PC-3 (cell line): ENCODE data around the gene TUBGCP2. TPM values are rescaled to one million over a fixed set of nuclear protein-coding genes. Genes with fewer than 3 reads are reported as not detected.

ENCODE experiments used
- ATAC-seq: fragments of 200-7000 bp; cut with Tn5 transposase; 2 replicates; pipeline ENCODE4 v1.9.1; 2020; ENCODE audit warnings: mild to moderate bottlenecking, moderate library complexity
- BruUV-seq: library from RNA; stranded (reverse); fragments of 400-500 nt; replicated peaks from 2 replicates; lab custom pipeline; 2021; lab: Mats Ljungman, UMichigan
- CTCF ChIA-PET: fragments of 300-600 bp; sonication (Branson Sonifier 250); formaldehyde crosslinking; loops from one replicate; lab custom pipeline; 2022; ENCODE audit warnings: antibody characterized with exemption; lab: Charles Lee
- POLR2A ChIA-PET: fragments of 300-600 bp; sonication (Branson Sonifier 250); formaldehyde crosslinking; loops from one replicate; lab custom pipeline; 2022; ENCODE audit warnings: antibody characterized with exemption; ENCODE audit not compliant: unreplicated experiment; lab: Charles Lee
- DNase-seq: peaks from one replicate; pipeline ENCODE4 v3.0.0-alpha.2; 2015
- H2AFZ ChIP-seq: fragments of 300-600 bp; sonication (generic); 2 replicates; pipeline ENCODE4 v1.6.0; 2016; ENCODE audit warnings: antibody characterized with exemption, low read length
- H3F3A ChIP-seq: fragments of 300-600 bp; sonication (generic); one replicate; pipeline ENCODE4 v1.6.0; 2017; ENCODE audit warnings: antibody characterized with exemption, low read length, control low read depth, mild to moderate bottlenecking; ENCODE audit not compliant: unreplicated experiment
- H3K27ac ChIP-seq: fragments of 300-600 bp; sonication (generic); 2 replicates; pipeline ENCODE4 v1.5.1; 2016; ENCODE audit warnings: mild to moderate bottlenecking, low read length
- H3K27me3 ChIP-seq: fragments of 300-600 bp; sonication (generic); 2 replicates; pipeline ENCODE4 v1.6.1; 2016; ENCODE audit warnings: low read length, mixed read lengths
- H3K36me3 ChIP-seq: fragments of 300-600 bp; sonication (generic); 2 replicates; pipeline ENCODE4 v1.6.1; 2016; ENCODE audit warnings: low read depth, mixed run types, low read length, mixed read lengths
- H3K4me1 ChIP-seq: fragments of 300-600 bp; sonication (generic); 2 replicates; pipeline ENCODE4 v1.5.1; 2016; ENCODE audit warnings: low read length; ENCODE audit not compliant: insufficient read depth
- H3K4me2 ChIP-seq: fragments of 300-600 bp; sonication (generic); 2 replicates; pipeline ENCODE4 v1.6.0; 2016; ENCODE audit warnings: low read length
- H3K4me3 ChIP-seq: fragments of 300-600 bp; sonication (generic); 2 replicates; pipeline ENCODE4 v1.5.1; 2016; ENCODE audit warnings: mild to moderate bottlenecking, low read length, mixed read lengths
- H3K79me2 ChIP-seq: fragments of 300-600 bp; sonication (generic); 2 replicates; pipeline ENCODE4 v1.6.1; 2017; ENCODE audit warnings: low read length, mixed read lengths
- H3K9ac ChIP-seq: fragments of 300-600 bp; sonication (generic); 2 replicates; pipeline ENCODE4 v1.6.0; 2016; ENCODE audit warnings: mild to moderate bottlenecking, low read length
- H3K9me2 ChIP-seq: fragments of 300-600 bp; sonication (generic); replicated peaks from 2 replicates; pipeline ENCODE4 v1.6.1; 2016; ENCODE audit warnings: mixed run types, low read length, mixed read lengths
- H3K9me3 ChIP-seq: fragments of 300-600 bp; sonication (generic); 2 replicates; pipeline ENCODE4 v1.6.1; 2016; ENCODE audit warnings: low read length, mixed read lengths
- H4K20me1 ChIP-seq: fragments of 300-600 bp; sonication (generic); 2 replicates; pipeline ENCODE4 v1.6.1; 2016; ENCODE audit warnings: low read length, mixed read lengths
- CTCF ChIP-seq: fragments of 300-600 bp; sonication (generic); conservative IDR thresholded peaks from 2 replicates; pipeline ENCODE4 v1.5.1; 2017; ENCODE audit warnings: antibody characterized with exemption, low read depth, mild to moderate bottlenecking, low read length
- EZH2 ChIP-seq: fragments of 300-600 bp; sonication (generic); IDR thresholded peaks from one replicate; pipeline ENCODE4 v1.6.1; 2017; ENCODE audit warnings: antibody characterized with exemption, mild to moderate bottlenecking, low read length; ENCODE audit not compliant: unreplicated experiment
- EZH2phosphoT487 ChIP-seq: fragments of 300-600 bp; sonication (generic); IDR thresholded peaks from 2 replicates; pipeline ENCODE4 v1.6.1; 2018; ENCODE audit warnings: mild to moderate bottlenecking, antibody characterized with exemption, low read length, borderline replicate concordance
- intact Hi-C: fragments of 100-400 bp; cut with micrococcal nuclease; formaldehyde crosslinking; loops from 2 replicates; pipeline ENCODE4 v1.9.0; 2023
- total RNA-seq: library from RNA; depleted of rRNA; stranded (reverse); fragments of >200 nt; gene quantifications from 2 replicates; pipeline ENCODE4 v1.2.3, GENCODE V29; 2014

Gene TUBGCP2
- total RNA-seq, 1 experiment from 2014 or later = 72.9 TPM

- H3K4me2 ChIP-seq = no peak overlapping the region
- H3F3A ChIP-seq = no peaks in the 10 kb centered on the region
- CTCF ChIA-PET = no interaction called here
- no peaks in the 10 kb centered on the region for H3K79me2 ChIP-seq
- no peak overlapping the region for H3K9ac ChIP-seq
- no peak overlapping the region for H2AFZ ChIP-seq
- BruUV-seq = no TSS peak
- no peaks in the 10 kb centered on the region for H3K9me2 ChIP-seq
- DNase-seq (no peak), ATAC-seq (no peak)
- no peaks in the 10 kb centered on the region for H3K9me3 ChIP-seq
- H3K36me3 ChIP-seq = no peaks in the 10 kb centered on the region
- H3K4me1 ChIP-seq = no peaks in the 10 kb centered on the region
- intact Hi-C loops = no loop called here
- POLR2A ChIA-PET = no interaction called here
- TF ChIP-seq EZH2 (no peak), EZH2phosphoT487 (no peak), CTCF (no peak)
- H3K4me3 ChIP-seq = no peak overlapping the region
- peaks cover 12% of the 10 kb centered on the region for H3K27me3 ChIP-seq
- no peak overlapping the region for H3K27ac ChIP-seq
- no peaks in the 10 kb centered on the region for H4K20me1 ChIP-seq
Observed at GRCh38 chr10:133231244-133231945, 77.3 kb downstream of the TUBGCP2 start.

DNA sequence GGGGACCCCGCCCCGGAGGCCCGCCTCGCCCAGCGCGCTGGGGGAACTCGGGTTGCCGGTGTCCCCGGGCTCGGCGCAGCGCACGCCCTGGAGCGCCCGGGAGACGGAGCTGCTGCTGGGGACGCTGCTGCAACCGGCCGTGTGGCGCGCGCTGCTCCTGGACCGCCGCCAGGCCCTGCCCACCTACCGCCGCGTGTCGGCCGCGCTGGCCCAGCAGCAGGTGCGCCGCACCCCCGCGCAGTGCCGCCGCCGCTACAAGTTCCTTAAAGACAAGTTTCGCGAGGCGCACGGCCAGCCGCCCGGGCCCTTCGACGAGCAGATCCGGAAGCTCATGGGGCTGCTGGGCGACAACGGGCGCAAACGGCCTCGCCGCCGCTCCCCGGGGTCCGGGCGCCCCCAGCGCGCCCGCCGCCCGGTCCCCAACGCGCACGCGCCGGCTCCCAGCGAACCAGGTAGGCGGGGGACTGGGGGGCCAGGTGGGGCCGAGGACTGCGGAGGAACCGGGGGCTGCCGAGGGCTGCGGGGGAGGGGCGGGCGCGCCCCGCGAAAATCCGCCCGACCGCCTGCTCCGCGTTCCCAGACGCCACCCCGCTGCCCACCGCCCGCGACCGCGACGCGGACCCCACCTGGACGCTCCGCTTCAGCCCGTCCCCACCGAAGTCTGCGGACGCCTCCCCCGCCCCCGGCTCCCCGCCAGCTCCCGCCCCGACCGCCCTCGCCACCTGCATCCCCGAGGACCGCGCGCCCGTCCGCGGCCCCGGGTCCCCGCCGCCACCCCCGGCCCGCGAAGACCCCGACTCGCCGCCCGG is 78.1 kb downstream of the TUBGCP2 start:
- Histone ChIP-seq H3K4me2 (no peak overlapping the region), H3K79me2 (no peaks in the 10 kb centered on the region), H3K27ac (no peak overlapping the region), H3K27me3 (0 out of 2 replicates have a peak, but pooled peaks cover 7% of the 10 kb centered on the region), H3F3A (no peaks in the 10 kb centered on the region), H3K4me3 (no peak overlapping the region), H3K9me3 (no peaks in the 10 kb centered on the region), H2AFZ (no peak overlapping the region), H3K9me2 (no peaks in the 10 kb centered on the region), H3K4me1 (no peaks in the 10 kb centered on the region), H3K9ac (no peak overlapping the region), H3K36me3 (no peaks in the 10 kb centered on the region), H4K20me1 (no peaks in the 10 kb centered on the region)
- CTCF ChIA-PET = no interaction called here
- no peak for DNase-seq
- BruUV-seq = no TSS peak
- POLR2A ChIA-PET = no interaction called here
- TF ChIP-seq EZH2phosphoT487 (no peak), CTCF (no peak), EZH2 (no peak)
- intact Hi-C loops = no loop called here
- no peak for ATAC-seq

GRCh38 chr10:133230044-133230361 is 78.7 kb downstream of the TUBGCP2 start, which contains the start of gene UTF1:
TSS of gene UTF1 (plus strand) at chr10:133230217. CDS start at chr10:133230289, 72 bp downstream.
- Histone ChIP-seq H3K79me2 (no peaks in the 10 kb centered on the region), H3K36me3 (no peaks in the 10 kb centered on the region), H3K27me3 (0 out of 2 replicates have a peak, but pooled peaks cover 7% of the 10 kb centered on the region), H3K4me3 (no peak within 1 kb of the TSS), H3K4me2 (no peak within 1 kb of the TSS), H3K27ac (no peak within 1 kb of the TSS), H3F3A (no peaks in the 10 kb centered on the region), H3K9me2 (no peaks in the 10 kb centered on the region), H4K20me1 (no peaks in the 10 kb centered on the region), H3K9me3 (no peaks in the 10 kb centered on the region), H3K4me1 (no peaks in the 10 kb centered on the region), H2AFZ (no peak within 1 kb of the TSS), H3K9ac (no peak within 1 kb of the TSS)
- CTCF ChIA-PET = no interaction called here
- no peak for ATAC-seq
- TF ChIP-seq EZH2phosphoT487 (no peak), CTCF (no peak), EZH2 (no peak)
- DNase-seq = no peak
- BruUV-seq = no TSS peak
- intact Hi-C loops = no loop called here
- POLR2A ChIA-PET = no interaction called here
